Endothelial cell of umbilical vein (primary cell): ENCODE measurements around the gene TM2D1. TPM values are rescaled to one million over a fixed set of nuclear protein-coding genes. Genes with fewer than 3 reads are reported as not detected.
A peak's percentile ranks its signal among the peaks of the same experiment; 100 is the strongest.

ENCODE experiments used
- Bru-seq: library from RNA; stranded (reverse); fragments of 400-500 nt; gene quantifications from one replicate; lab custom pipeline; 2021; lab: Mats Ljungman, UMichigan
- BruChase-seq, 2 experiments: library from RNA; stranded (reverse); fragments of 400-500 nt; gene quantifications; one replicate each; lab custom pipeline; 2021; lab: Mats Ljungman, UMichigan
- BruUV-seq: library from RNA; stranded (reverse); fragments of 400-500 nt; replicated peaks from 2 replicates; lab custom pipeline; 2021; lab: Mats Ljungman, UMichigan
- CTCF ChIA-PET: fragments of 300-600, 350-600 bp; sonication (Branson Sonifier 250); formaldehyde crosslinking; loops from one replicate; lab custom pipeline; 2021; ENCODE audit warnings: antibody characterized with exemption, inconsistent platforms; lab: Charles Lee
- POLR2A ChIA-PET: fragments of 300-600, 350-600 bp; sonication (Branson Sonifier 250); formaldehyde crosslinking; loops from one replicate; lab custom pipeline; 2021; ENCODE audit warnings: antibody characterized with exemption, inconsistent platforms; lab: Charles Lee
- DNase-seq: peaks from one replicate; pipeline ENCODE4 v3.0.0-alpha.2; 2011; ENCODE audit warnings: low read depth, low spot score
- FAIRE-seq: peaks from 2 replicates; lab custom pipeline; 2011; peaks lifted over from hg19 to GRCh38; lab: Jason Lieb, UNC
- H2AFZ ChIP-seq: 2 replicates; pipeline ENCODE4 v1.6.0; 2012; ENCODE audit warnings: low read depth, low read length, control low read depth, inconsistent platforms
- H3K27ac ChIP-seq: 2 replicates; pipeline ENCODE4 v1.5.1; 2011; ENCODE audit warnings: low read depth, mild to moderate bottlenecking, control low read depth, low read length, moderate library complexity; ENCODE audit not compliant: insufficient read depth
- H3K27me3 ChIP-seq, 2 experiments: 2 replicates each; pipeline versions ENCODE4 v1.6.0 to v1.6.1; 2011; ENCODE audit warnings: low read length in 2 of 2, mixed read lengths in 1 of 2; ENCODE audit not compliant: control insufficient read depth in 2 of 2, insufficient read depth in 2 of 2
- H3K36me3 ChIP-seq, 2 experiments: 2 replicates in 1 of 2; 3 replicates in 1 of 2; pipeline ENCODE4 v1.5.1; 2011; ENCODE audit warnings: low read length in 2 of 2, mild to moderate bottlenecking in 1 of 2, moderate library complexity in 1 of 2; ENCODE audit not compliant: control insufficient read depth in 2 of 2, insufficient read depth in 2 of 2; ENCODE audit errors: extremely low read depth in 1 of 2
- H3K4me1 ChIP-seq: 3 replicates; pipeline ENCODE4 v1.5.1; 2011; ENCODE audit warnings: mild to moderate bottlenecking, low read length; ENCODE audit not compliant: control insufficient read depth, insufficient read depth; ENCODE audit errors: extremely low read depth
- H3K4me2 ChIP-seq: 2 replicates; pipeline ENCODE4 v1.6.1; 2011; ENCODE audit warnings: low read length, control low read depth, mixed read lengths; ENCODE audit not compliant: insufficient read depth
- H3K4me3 ChIP-seq, 3 experiments: fragments of 200-600 bp in 1 of 3; sonication (generic), shearing (Covaris generic) in 1 of 3; replicated peaks in 1 of 3; 2 replicates each; pipeline ENCODE4 v1.5.1; 2011 to 2016; ENCODE audit warnings: control low read depth in 3 of 3, low read length in 3 of 3, mild to moderate bottlenecking in 2 of 3, inconsistent platforms in 1 of 3, low read depth in 1 of 3, moderate library complexity in 1 of 3; ENCODE audit not compliant: insufficient read depth in 1 of 3
- H3K79me2 ChIP-seq: 2 replicates; pipeline ENCODE4 v1.6.0; 2012; ENCODE audit warnings: low read length, inconsistent platforms; ENCODE audit not compliant: control insufficient read depth, insufficient read depth
- H3K9ac ChIP-seq: replicated peaks from 2 replicates; pipeline ENCODE3; 2011; ENCODE audit warnings: low read length, control low read depth; ENCODE audit not compliant: insufficient read depth; ENCODE audit errors: extremely low read depth
- H3K9me1 ChIP-seq: replicated peaks from 3 replicates; pipeline ENCODE4 v1.6.0; 2011; ENCODE audit warnings: mild to moderate bottlenecking, low read length; ENCODE audit not compliant: control insufficient read depth, insufficient read depth; ENCODE audit errors: extremely low read depth
- H3K9me3 ChIP-seq: replicated peaks from 2 replicates; pipeline ENCODE4 v1.5.1; 2012; ENCODE audit warnings: low read length, inconsistent platforms; ENCODE audit not compliant: control insufficient read depth, insufficient read depth
- H4K20me1 ChIP-seq: replicated peaks from 2 replicates; pipeline ENCODE3; 2011; ENCODE audit warnings: mild to moderate bottlenecking, low read length; ENCODE audit not compliant: control insufficient read depth, insufficient read depth; ENCODE audit errors: extremely low read depth
- EZH2 ChIP-seq: IDR thresholded peaks from 2 replicates; pipeline ENCODE4 v1.6.1; 2012; ENCODE audit warnings: borderline replicate concordance, low read depth, mild to moderate bottlenecking, moderate library complexity, low read length, inconsistent platforms; ENCODE audit not compliant: severe bottlenecking
- FOS ChIP-seq: IDR thresholded peaks from 2 replicates; pipeline ENCODE4 v1.6.1; 2011; ENCODE audit warnings: mild to moderate bottlenecking, low read length, moderate library complexity, borderline replicate concordance; ENCODE audit not compliant: insufficient read depth
- GATA2 ChIP-seq: IDR thresholded peaks from 2 replicates; pipeline ENCODE4 v1.7.0; 2011; ENCODE audit warnings: low read depth, mild to moderate bottlenecking, moderate library complexity, mixed read lengths, low read length; ENCODE audit not compliant: insufficient read length, insufficient read depth
- JUN ChIP-seq: IDR thresholded peaks from 2 replicates; pipeline ENCODE4 v1.6.1; 2011; ENCODE audit warnings: borderline replicate concordance, low read depth; ENCODE audit not compliant: insufficient read length, insufficient read depth
- MYC ChIP-seq: IDR thresholded peaks from one replicate; pipeline ENCODE4 v1.6.1; 2011; ENCODE audit warnings: mild to moderate bottlenecking, low read depth, low read length
- POLR2A ChIP-seq: IDR thresholded peaks from 2 replicates; pipeline ENCODE4 v1.6.1; 2012; ENCODE audit warnings: low read depth, mild to moderate bottlenecking, control low read depth, low read length
- POLR2AphosphoS5 ChIP-seq: IDR thresholded peaks from 2 replicates; pipeline ENCODE4 v1.6.1; 2012; ENCODE audit warnings: low read depth, mild to moderate bottlenecking, control low read depth, low read length, moderate library complexity; ENCODE audit not compliant: insufficient read depth
- dilution Hi-C: fragments of 300-500 bp; cut with MboI; formaldehyde crosslinking; loops from one replicate; pipeline ENCODE4 v1.15.0; 2019; ENCODE audit warnings: low sequenced_read_pairs; ENCODE audit not compliant: extremely low pct_ligation_motif_present
- intact Hi-C: fragments of 100-400 bp; cut with micrococcal nuclease; formaldehyde crosslinking; loops from one replicate; pipeline ENCODE4 v1.10.0; 2022
- long read RNA-seq: library from polyadenylated mRNA; stranded (forward); transcript quantifications from one replicate; pipeline ENCODE4 v2.0.0, GENCODE V29; 2021
- polyA minus RNA-seq, 3 experiments: library from RNA; depleted of rRNA, polyadenylated mRNA; stranded (reverse); fragments of >200 nt; gene quantifications; 1 replicate in 1 of 3; 2 replicates in 2 of 3; pipeline ENCODE4 v1.2.3, GENCODE V29; 2011
- polyA plus RNA-seq, 4 experiments: library from polyadenylated mRNA; depleted of rRNA in 3 of 4; stranded (reverse) in 3 of 4; unstranded in 1 of 4; fragments of >200 nt; gene quantifications; 2 replicates each; pipeline versions ENCODE4 v1.2.1 to v1.2.3, GENCODE V29; 2011 to 2012; ENCODE audit warnings: missing spikeins in 1 of 4
- total RNA-seq: library from RNA; stranded (reverse); gene quantifications from 2 replicates; pipeline ENCODE4 v1.2.3, GENCODE V29; 2021
- TF ChIP-seq, protein P1 (sequence below), 2 donors: IDR thresholded peaks; 1 replicate in 1 of 2; 2 replicates in 1 of 2; pipeline ENCODE4 v1.5.1; 2011; ENCODE audit warnings: low read length in 2 of 2, mild to moderate bottlenecking in 2 of 2, moderate library complexity in 2 of 2, control low read depth in 1 of 2, inconsistent platforms in 1 of 2, low read depth in 1 of 2; ENCODE audit not compliant: insufficient read depth in 1 of 2; ENCODE audit errors: extremely low read depth in 1 of 2
- TF ChIP-seq, protein P2 (sequence below): IDR thresholded peaks from 2 replicates; pipeline ENCODE4 v1.6.1; 2011; ENCODE audit not compliant: insufficient read depth, insufficient read length

The TM2D1 gene
- 37.5 and 46.1 TPM in 2 replicates for total RNA-seq
- polyA plus RNA-seq, result 50.0 and 56.0 TPM in 2 replicates
- polyA plus RNA-seq (2011; cell fraction: cytosol; rRNA removed), result 54.0 and 54.9 TPM in 2 replicates
- polyA plus RNA-seq (2011; cell fraction: nucleus; rRNA removed), result 48.8 and 50.0 TPM in 2 replicates
- polyA plus RNA-seq (2012), result 48.9 and 52.2 TPM in 2 replicates
- polyA minus RNA-seq, result 30.9 and 37.3 TPM in 2 replicates
- polyA minus RNA-seq (2011; cell fraction: cytosol; rRNA and poly(A)+ RNA removed), result 14.4 TPM
- polyA minus RNA-seq (2011; cell fraction: nucleus; rRNA and poly(A)+ RNA removed), result 53.4 and 58.6 TPM in 2 replicates
- Bru-seq, nascent RNA, result percentile 87 among the genes with signal in this experiment
- BruChase-seq, experiment 1, labeled RNA remaining after a 6-hour chase, result percentile 86 among the genes with signal in this experiment
- BruChase-seq, experiment 2, labeled RNA remaining after a 2-hour chase, result percentile 93 among the genes with signal in this experiment
- long read RNA-seq, transcript TM2D1-201 (7 exons, 1,250 nt), result major isoform, 116 of 193 reads
- long read RNA-seq, partial matches to known transcripts, result 17 of 193 reads
- long read RNA-seq, other reads (novel, unspliced or antisense), result 60 of 193 reads

DNA sequence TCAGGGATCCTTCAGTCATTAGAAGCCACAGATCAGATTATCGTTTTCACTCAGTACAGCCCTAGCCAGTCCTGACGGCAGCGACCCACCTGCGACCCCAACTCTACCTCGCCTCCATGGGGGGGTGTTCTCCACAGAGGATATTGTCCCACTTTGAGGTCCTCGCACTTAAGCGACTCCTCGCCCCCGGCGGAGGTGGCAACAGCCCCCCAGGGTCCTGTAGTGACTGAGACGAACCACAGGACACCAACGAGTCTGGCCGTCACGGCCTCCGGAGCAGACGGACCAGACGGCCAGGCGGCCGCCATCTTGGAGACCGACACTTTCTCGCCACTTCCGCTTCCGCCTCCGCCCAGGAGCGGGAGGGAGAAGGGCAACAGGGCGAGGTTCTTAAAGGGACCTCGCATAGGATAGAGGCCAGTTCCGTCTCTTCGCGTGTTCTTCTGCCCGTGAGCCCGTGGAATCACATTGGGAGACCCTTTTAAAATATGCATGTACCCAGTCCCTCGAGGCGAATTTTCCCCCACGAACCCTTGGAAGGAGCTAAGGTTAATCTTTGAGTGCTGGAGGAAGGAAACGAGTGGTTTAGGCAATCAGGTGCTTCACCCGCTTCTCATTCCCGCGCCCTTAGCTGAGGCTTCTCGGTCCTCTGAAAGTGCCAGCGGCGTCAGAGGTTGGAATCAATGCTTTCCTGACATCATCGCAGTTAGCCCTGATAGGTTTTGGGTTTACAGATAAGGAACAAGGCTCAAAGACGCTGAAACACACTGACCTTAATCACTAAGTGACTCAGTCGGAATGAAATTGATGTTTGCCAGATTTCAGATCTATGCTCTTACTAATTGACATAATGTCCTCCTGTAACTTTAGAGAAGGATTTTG is at the start of gene TM2D1:
TM2D1 (minus strand) TSS at position 329 of the 882 bp plus-strand sequence; CDS start at position 308, 21 bp downstream.
- peak within 1 kb of the TSS; percentile 65 for H2AFZ ChIP-seq
- no peaks in the 10 kb centered on the region for H3K9me1 ChIP-seq
- H3K36me3 ChIP-seq, result no peaks in the 10 kb centered on the region
- peak; percentile 88 for DNase-seq
- peak within 1 kb of the TSS; percentile 99 for H3K9ac ChIP-seq
- H4K20me1 ChIP-seq, result no peaks in the 10 kb centered on the region
- intact Hi-C loops (loop anchor here (1.0 to 10.0 kb wide), 5 partner anchors 17 to 650 kb away; partner anchors contain the start of gene PATJ), dilution Hi-C loops (no loop called here)
- peak within 1 kb of the TSS; percentile 73 for H3K4me2 ChIP-seq
- FAIRE-seq, result peak; percentile 88
- peak; percentile 92 for TF ChIP-seq POLR2AphosphoS5
- peak; percentile 99 for TF ChIP-seq POLR2A
- TF ChIP-seq EZH2, result no peak
- TF ChIP-seq GATA2, result peak; percentile 44
- TF ChIP-seq FOS, result no peak
- TF ChIP-seq, protein P1, sequence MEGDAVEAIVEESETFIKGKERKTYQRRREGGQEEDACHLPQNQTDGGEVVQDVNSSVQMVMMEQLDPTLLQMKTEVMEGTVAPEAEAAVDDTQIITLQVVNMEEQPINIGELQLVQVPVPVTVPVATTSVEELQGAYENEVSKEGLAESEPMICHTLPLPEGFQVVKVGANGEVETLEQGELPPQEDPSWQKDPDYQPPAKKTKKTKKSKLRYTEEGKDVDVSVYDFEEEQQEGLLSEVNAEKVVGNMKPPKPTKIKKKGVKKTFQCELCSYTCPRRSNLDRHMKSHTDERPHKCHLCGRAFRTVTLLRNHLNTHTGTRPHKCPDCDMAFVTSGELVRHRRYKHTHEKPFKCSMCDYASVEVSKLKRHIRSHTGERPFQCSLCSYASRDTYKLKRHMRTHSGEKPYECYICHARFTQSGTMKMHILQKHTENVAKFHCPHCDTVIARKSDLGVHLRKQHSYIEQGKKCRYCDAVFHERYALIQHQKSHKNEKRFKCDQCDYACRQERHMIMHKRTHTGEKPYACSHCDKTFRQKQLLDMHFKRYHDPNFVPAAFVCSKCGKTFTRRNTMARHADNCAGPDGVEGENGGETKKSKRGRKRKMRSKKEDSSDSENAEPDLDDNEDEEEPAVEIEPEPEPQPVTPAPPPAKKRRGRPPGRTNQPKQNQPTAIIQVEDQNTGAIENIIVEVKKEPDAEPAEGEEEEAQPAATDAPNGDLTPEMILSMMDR (IDR thresholded peaks at IDR 0.05; ENCODE audit: extremely low read depth in 1 of 2, insufficient read depth in 1 of 2, low read depth in 1 of 2, low read length in 2 of 2), result no peak
- TF ChIP-seq, protein P2, sequence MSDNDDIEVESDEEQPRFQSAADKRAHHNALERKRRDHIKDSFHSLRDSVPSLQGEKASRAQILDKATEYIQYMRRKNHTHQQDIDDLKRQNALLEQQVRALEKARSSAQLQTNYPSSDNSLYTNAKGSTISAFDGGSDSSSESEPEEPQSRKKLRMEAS, result no peak
- no peak for TF ChIP-seq JUN
- peak; percentile 37 for TF ChIP-seq MYC
- POLR2A ChIA-PET, result interaction anchor here (1.0 kb wide), 1 partner anchor 18 kb away, joined by 6 read pairs; no protein-coding TSS in a partner anchor
- peaks cover 43% of the 10 kb centered on the region for H3K79me2 ChIP-seq
- peak within 1 kb of the TSS; percentile 81 to 97 (median 87) for H3K4me3 ChIP-seq
- BruUV-seq, result TSS peak; percentile 82
- H3K9me3 ChIP-seq, result no peaks in the 10 kb centered on the region
- CTCF ChIA-PET, result no interaction called here
- no peaks in the 10 kb centered on the region for H3K27me3 ChIP-seq
- H3K4me1 ChIP-seq, result peaks cover 18% of the 10 kb centered on the region
- H3K27ac ChIP-seq, result peak within 1 kb of the TSS; percentile 97
